Frontal cortex (tissue), 4 donors: ENCODE measurements around the gene SPZ1. TPM values are rescaled to one million over a fixed set of nuclear protein-coding genes. Genes with fewer than 3 reads are reported as not detected.
"Not testable (repeated sequence)": the region's sequence is repeated elsewhere in the genome, so short reads cannot be mapped to it uniquely, and the experiment has no call there.

Source experiments
- DNase-seq, 2 donors: peaks; one replicate each; pipeline ENCODE4 v3.0.0; 2012; ENCODE audit warnings: low spot score in 2 of 2
- FAIRE-seq: peaks from 2 replicates; lab custom pipeline; 2012; peaks lifted over from hg19 to GRCh38; lab: Jason Lieb, UNC
- small RNA-seq: library from RNA; depleted of rRNA; stranded (forward); fragments of <200 nt; gene quantifications from one replicate; pipeline ENCODE3, GENCODE V24; 2014
- total RNA-seq: library from RNA; depleted of rRNA; stranded (reverse); fragments of >200 nt; gene quantifications from one replicate; pipeline ENCODE4 v1.2.3, GENCODE V29; 2014
- donor health status: control.
- donor health status: control.
- donor health status: control.

The SPZ1 gene
- total RNA-seq, 1 donor from 2014 or later, result not detected

GRCh38 chr5:80324912-80325311, 5.1 kb downstream of the SPZ1 start:
- FAIRE-seq (no peak), DNase-seq (no peak)

GRCh38 chr5:80326468-80326867, 6.7 kb downstream of the SPZ1 start:
- no peak for FAIRE-seq
- no peak for DNase-seq

- no peak for FAIRE-seq
- no peak for DNase-seq
Measured at GRCh38 chr5:80337379-80337778, 17.6 kb downstream of the SPZ1 start.

GRCh38 chr5:80339116-80339515, 19.3 kb downstream of the SPZ1 start:
- no peak for FAIRE-seq

GRCh38 chr5:80341016-80341775, 21.4 kb downstream of the SPZ1 start:
- DNase-seq, result no peak
- no peak for FAIRE-seq

More at GRCh38 chr5:80339116-80339515, 19.3 kb downstream of the SPZ1 start:
- DNase-seq, result no peak

GRCh38 chr5:80343067-80343466, 23.3 kb downstream of the SPZ1 start:
- FAIRE-seq (no peak), DNase-seq (no peak)

GRCh38 chr5:80346055-80346454, 26.3 kb downstream of the SPZ1 start:
- FAIRE-seq (no peak), DNase-seq (peak in 1 of 2 donors; percentile 8)

- FAIRE-seq, result no peak
Measured at GRCh38 chr5:80348171-80348570, 28.4 kb downstream of the SPZ1 start.

GRCh38 chr5:80351019-80351418, 31.2 kb downstream of the SPZ1 start:
- DNase-seq, FAIRE-seq: not testable (repeated sequence)

More at GRCh38 chr5:80348171-80348570, 28.4 kb downstream of the SPZ1 start:
- DNase-seq, result no peak

GRCh38 chr5:80355686-80356085, 35.9 kb downstream of the SPZ1 start:
- FAIRE-seq, result no peak
- no peak for DNase-seq

GRCh38 chr5:80357671-80358070, 37.9 kb downstream of the SPZ1 start:
- DNase-seq, result no peak
- FAIRE-seq, result no peak

GRCh38 chr5:80360914-80361444, 41.2 kb downstream of the SPZ1 start:
- FAIRE-seq, result no peak

GRCh38 chr5:80364892-80365291, 45.1 kb downstream of the SPZ1 start:
- FAIRE-seq (no peak), DNase-seq (no peak)

More at GRCh38 chr5:80360914-80361444, 41.2 kb downstream of the SPZ1 start:
- DNase-seq, result no peak

- FAIRE-seq (no peak), DNase-seq (no peak)
Measured at GRCh38 chr5:80368661-80369480, 49.1 kb downstream of the SPZ1 start.

- FAIRE-seq (no peak), DNase-seq (no peak)
Measured at GRCh38 chr5:80369521-80369920, 49.7 kb downstream of the SPZ1 start.

- FAIRE-seq (no peak), DNase-seq (no peak)
Measured at GRCh38 chr5:80370390-80370789, 50.6 kb downstream of the SPZ1 start.

Small RNAs within 50 kb of the gene (small RNA-seq; reads per million reads assigned to genes)
- gene AC026410.2 (not detected), gene RF00322 (not detected), gene RNU6-211P (2.1 reads per million, percentile 82 among the genes with 10 or more reads in this experiment)

Other genes starting within 250 kb of the SPZ1 start
- gene SERINC5, start 64.0 kb upstream of the SPZ1 start, total RNA-seq, result 44.8 TPM
- 36.3 TPM for gene ZFYVE16, start 88.1 kb downstream of the SPZ1 start, total RNA-seq
- 38.3 TPM for gene FAM151B, start 168.1 kb downstream of the SPZ1 start, total RNA-seq